Measurements from ENCODE around the gene COL13A1.

COL13A1 gene

GRCh38 chr10:69801434-69802315, at the start of gene COL13A1:
TSS of gene COL13A1 (plus strand) at chr10:69801906. CDS start at chr10:69802424, 518 bp downstream.
- Histone ChIP-seq H3K27me3 (replicated peaks; ENCODE audit: control insufficient read depth, insufficient read depth, low read length) (peaks cover 6% of the 10 kb centered on the region), H3K4me3 (replicated peaks; ENCODE audit: low read depth, low read length) (no peak within 1 kb of the TSS), H3K36me3 (ENCODE audit: control insufficient read depth, insufficient read depth, low read length) (no peaks in the 10 kb centered on the region)
- DNase-seq (ENCODE audit: extremely low read depth, insufficient read length): no peak
- TF ChIP-seq, protein P1, sequence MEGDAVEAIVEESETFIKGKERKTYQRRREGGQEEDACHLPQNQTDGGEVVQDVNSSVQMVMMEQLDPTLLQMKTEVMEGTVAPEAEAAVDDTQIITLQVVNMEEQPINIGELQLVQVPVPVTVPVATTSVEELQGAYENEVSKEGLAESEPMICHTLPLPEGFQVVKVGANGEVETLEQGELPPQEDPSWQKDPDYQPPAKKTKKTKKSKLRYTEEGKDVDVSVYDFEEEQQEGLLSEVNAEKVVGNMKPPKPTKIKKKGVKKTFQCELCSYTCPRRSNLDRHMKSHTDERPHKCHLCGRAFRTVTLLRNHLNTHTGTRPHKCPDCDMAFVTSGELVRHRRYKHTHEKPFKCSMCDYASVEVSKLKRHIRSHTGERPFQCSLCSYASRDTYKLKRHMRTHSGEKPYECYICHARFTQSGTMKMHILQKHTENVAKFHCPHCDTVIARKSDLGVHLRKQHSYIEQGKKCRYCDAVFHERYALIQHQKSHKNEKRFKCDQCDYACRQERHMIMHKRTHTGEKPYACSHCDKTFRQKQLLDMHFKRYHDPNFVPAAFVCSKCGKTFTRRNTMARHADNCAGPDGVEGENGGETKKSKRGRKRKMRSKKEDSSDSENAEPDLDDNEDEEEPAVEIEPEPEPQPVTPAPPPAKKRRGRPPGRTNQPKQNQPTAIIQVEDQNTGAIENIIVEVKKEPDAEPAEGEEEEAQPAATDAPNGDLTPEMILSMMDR (IDR thresholded peaks at IDR 0.05; ENCODE audit: insufficient read depth, low read length, poor library complexity, severe bottlenecking): no peak

GRCh38 chr10:69752479-69752878, 49.2 kb upstream of the COL13A1 start:
- no peak for DNase-seq (ENCODE audit: extremely low read depth, insufficient read length)
- Histone ChIP-seq H3K4me3 (replicated peaks; ENCODE audit: low read depth, low read length) (no peak overlapping the region), H3K36me3 (ENCODE audit: control insufficient read depth, insufficient read depth, low read length) (no peaks in the 10 kb centered on the region), H3K27me3 (replicated peaks; ENCODE audit: control insufficient read depth, insufficient read depth, low read length) (no peaks in the 10 kb centered on the region; the same call in none of the 2 replicates)
- TF ChIP-seq, protein P1 (IDR thresholded peaks at IDR 0.05; ENCODE audit: insufficient read depth, low read length, poor library complexity, severe bottlenecking): no peak

- Histone ChIP-seq H3K27me3 (replicated peaks; ENCODE audit: control insufficient read depth, insufficient read depth, low read length) (peaks cover 1% of the 10 kb centered on the region), H3K4me3 (replicated peaks; ENCODE audit: low read depth, low read length) (no peak overlapping the region), H3K36me3 (ENCODE audit: control insufficient read depth, insufficient read depth, low read length) (no peaks in the 10 kb centered on the region)
- DNase-seq (ENCODE audit: extremely low read depth, insufficient read length): no peak
- TF ChIP-seq, protein P1 (IDR thresholded peaks at IDR 0.05; ENCODE audit: insufficient read depth, low read length, poor library complexity, severe bottlenecking): no peak
Measured at GRCh38 chr10:69756279-69756678, 45.4 kb upstream of the COL13A1 start.

- peaks cover 3% of the 10 kb centered on the region for H3K27me3 ChIP-seq (replicated peaks; ENCODE audit: control insufficient read depth, insufficient read depth, low read length)
- H3K4me3 ChIP-seq (replicated peaks; ENCODE audit: low read depth, low read length): no peak overlapping the region
- DNase-seq (ENCODE audit: extremely low read depth, insufficient read length): no peak
- H3K36me3 ChIP-seq (ENCODE audit: control insufficient read depth, insufficient read depth, low read length): no peaks in the 10 kb centered on the region
- TF ChIP-seq, protein P1 (IDR thresholded peaks at IDR 0.05; ENCODE audit: insufficient read depth, low read length, poor library complexity, severe bottlenecking): no peak
Measured at GRCh38 chr10:69757206-69757552, 44.5 kb upstream of the COL13A1 start.

- DNase-seq (ENCODE audit: extremely low read depth, insufficient read length): no peak
- TF ChIP-seq, protein P1 (IDR thresholded peaks at IDR 0.05; ENCODE audit: insufficient read depth, low read length, poor library complexity, severe bottlenecking): no peak
- no peaks in the 10 kb centered on the region for H3K36me3 ChIP-seq (ENCODE audit: control insufficient read depth, insufficient read depth, low read length)
- H3K4me3 ChIP-seq (replicated peaks; ENCODE audit: low read depth, low read length): no peak overlapping the region
- peaks cover 3% of the 10 kb centered on the region for H3K27me3 ChIP-seq (replicated peaks; ENCODE audit: control insufficient read depth, insufficient read depth, low read length)
Measured at GRCh38 chr10:69757553-69758309, 44.0 kb upstream of the COL13A1 start.
